ENCODE results near the gene SYT17. TPM values are rescaled to one million over a fixed set of nuclear protein-coding genes. Genes with fewer than 3 reads are reported as not detected.

The SYT17 gene
- total and polyA plus RNA-seq, 8 donors, result 2.0 to 11.4 (median 2.7) TPM

GRCh38 chr16:19289811-19290485 is 121.9 kb downstream of the SYT17 start:
- WGBS, 2 donors, result 55 to 60% methylated on average over 7 of the region's 7 CpGs
- intact Hi-C loops (cut with DNase I), result no loop called here
- H3K27me3 ChIP-seq, result peaks cover 0 to 2% (median 0%) of the 10 kb centered on the region in 4 donors
- no peaks in the 10 kb centered on the region for H3K4me1 ChIP-seq
- no peak for FAIRE-seq
- ATAC-seq, result no peak
- TF ChIP-seq CTCF (IDR thresholded peaks at IDR 0.05), result no peak
- no peak overlapping the region for H3K4me3 ChIP-seq
- no peaks in the 10 kb centered on the region for H3K36me3 ChIP-seq
- DNase-seq, result peak in 2 of 6 donors; percentile 28 to 33
- no peak overlapping the region for H3K27ac ChIP-seq
- H3K9me3 ChIP-seq, result no peaks in the 10 kb centered on the region

- intact Hi-C loops (cut with DNase I), result no loop called here
- FAIRE-seq, result no peak
- Histone ChIP-seq H3K9me3 (no peaks in the 10 kb centered on the region), H3K4me1 (no peaks in the 10 kb centered on the region), H3K36me3 (no peaks in the 10 kb centered on the region), H3K27me3 (peaks cover 0 to 5% (median 0%) of the 10 kb centered on the region in 4 donors), H3K4me3 (no peak overlapping the region), H3K27ac (no peak overlapping the region)
- TF ChIP-seq CTCF (IDR thresholded peaks at IDR 0.05), result no peak
- DNase-seq, result no peak
- 70 to 73% methylated on average over 2 of the region's 2 CpGs for WGBS, 2 donors
- no peak for ATAC-seq
Observed at GRCh38 chr16:19290860-19291259, 122.8 kb downstream of the SYT17 start.

- H3K4me3 ChIP-seq, result no peak overlapping the region
- DNase-seq (peak in 2 of 6 donors; percentile 22 to 26), FAIRE-seq (no peak), ATAC-seq (peak in 3 of 4 donors; percentile 25 to 46 (median 32))
- H3K9me3 ChIP-seq, result no peaks in the 10 kb centered on the region
- no peaks in the 10 kb centered on the region for H3K4me1 ChIP-seq
- H3K36me3 ChIP-seq, result no peaks in the 10 kb centered on the region
- intact Hi-C loops (cut with DNase I), result no loop called here
- no peak for TF ChIP-seq CTCF (IDR thresholded peaks at IDR 0.05)
- no peak overlapping the region for H3K27ac ChIP-seq
- H3K27me3 ChIP-seq, result peaks cover 0 to 5% (median 0%) of the 10 kb centered on the region in 4 donors
- WGBS, 2 donors, result 26 to 37% methylated on average over 4 of the region's 4 CpGs
Observed at GRCh38 chr16:19291475-19291874, 123.4 kb downstream of the SYT17 start.

GRCh38 chr16:19292186-19292585 is 124.1 kb downstream of the SYT17 start:
- FAIRE-seq, result no peak
- intact Hi-C loops (cut with DNase I), result no loop called here
- TF ChIP-seq CTCF (IDR thresholded peaks at IDR 0.05), result no peak
- no peaks in the 10 kb centered on the region for H3K4me1 ChIP-seq
- DNase-seq, result no peak
- 47 to 49% methylated on average over 5 of the region's 5 CpGs for WGBS, 2 donors
- ATAC-seq, result no peak
- H3K27ac ChIP-seq, result no peak overlapping the region
- H3K4me3 ChIP-seq, result no peak overlapping the region
- peaks cover 0 to 5% (median 0%) of the 10 kb centered on the region in 4 donors for H3K27me3 ChIP-seq
- H3K36me3 ChIP-seq, result no peaks in the 10 kb centered on the region
- no peaks in the 10 kb centered on the region for H3K9me3 ChIP-seq

- Histone ChIP-seq H3K27me3 (peaks cover 0 to 5% (median 0%) of the 10 kb centered on the region in 4 donors), H3K36me3 (no peaks in the 10 kb centered on the region), H3K4me1 (no peaks in the 10 kb centered on the region), H3K9me3 (no peaks in the 10 kb centered on the region), H3K27ac (no peak overlapping the region), H3K4me3 (no peak overlapping the region)
- no peak for FAIRE-seq
- ATAC-seq, result peak in 3 of 4 donors; percentile 32 to 87 (median 81)
- intact Hi-C loops (cut with DNase I), result no loop called here
- peak in 1 of 6 donors; percentile 64 for DNase-seq
- WGBS, 2 donors, result 14 to 16% methylated on average over 5 of the region's 5 CpGs
- no peak for TF ChIP-seq CTCF (IDR thresholded peaks at IDR 0.05)
Observed at GRCh38 chr16:19294156-19294649, 126.2 kb downstream of the SYT17 start.

Measured in pancreas (tissue), 10 donors.